Measurements from ENCODE around the gene MARF1. TPM values are rescaled to one million over a fixed set of nuclear protein-coding genes. Genes with fewer than 3 reads are reported as not detected.
"Not testable (repeated sequence)": the region's sequence is repeated elsewhere in the genome, so short reads cannot be mapped to it uniquely, and the experiment has no call there.

Gene MARF1
- total RNA-seq, 1 donor from 2014 or later, result 70.5 TPM

GRCh38 chr16:15572329-15573001 is 70.5 kb downstream of the MARF1 start:
- Mint-ChIP-seq H3K27me3 (ENCODE audit: unreplicated experiment) (peaks cover 2% of the 10 kb centered on the region), H3K36me3 (ENCODE audit: unreplicated experiment) (no peaks in the 10 kb centered on the region), H3K27ac (ENCODE audit: unreplicated experiment) (no peak overlapping the region), H3K4me3 (ENCODE audit: unreplicated experiment) (no peak overlapping the region), H3K9me3 (ENCODE audit: unreplicated experiment) (peaks cover 3% of the 10 kb centered on the region), H3K4me1 (ENCODE audit: low read depth, unreplicated experiment) (peaks cover 7% of the 10 kb centered on the region)
- DNase-seq, result no peak
- TF ChIP-seq CTCF (IDR thresholded peaks at IDR 0.05; ENCODE audit: partially characterized antibody, unreplicated experiment), result no peak

- H3K4me1 Mint-ChIP-seq (ENCODE audit: low read depth, unreplicated experiment), result peaks cover 4% of the 10 kb centered on the region
- no peak overlapping the region for H3K27ac Mint-ChIP-seq (ENCODE audit: unreplicated experiment)
- no peak overlapping the region for H3K4me3 Mint-ChIP-seq (ENCODE audit: unreplicated experiment)
- TF ChIP-seq CTCF (IDR thresholded peaks at IDR 0.05; ENCODE audit: partially characterized antibody, unreplicated experiment), result no peak
- DNase-seq, result no peak
- H3K27me3 Mint-ChIP-seq (ENCODE audit: unreplicated experiment), result peaks cover 2% of the 10 kb centered on the region
- no peaks in the 10 kb centered on the region for H3K36me3 Mint-ChIP-seq (ENCODE audit: unreplicated experiment)
- H3K9me3 Mint-ChIP-seq (ENCODE audit: unreplicated experiment), result peaks cover 4% of the 10 kb centered on the region
Measured at GRCh38 chr16:15571557-15571956, 71.4 kb downstream of the MARF1 start.

- not testable (repeated sequence) for H3K9me3 Mint-ChIP-seq (ENCODE audit: unreplicated experiment); H3K4me3 Mint-ChIP-seq (ENCODE audit: unreplicated experiment); DNase-seq; H3K27me3 Mint-ChIP-seq (ENCODE audit: unreplicated experiment); H3K27ac Mint-ChIP-seq (ENCODE audit: unreplicated experiment); H3K36me3 Mint-ChIP-seq (ENCODE audit: unreplicated experiment); H3K4me1 Mint-ChIP-seq (ENCODE audit: low read depth, unreplicated experiment)
Measured at GRCh38 chr16:15570666-15571065, 72.3 kb downstream of the MARF1 start.

GRCh38 chr16:15567823-15568222 is 75.1 kb downstream of the MARF1 start:
- H3K4me1 Mint-ChIP-seq (ENCODE audit: low read depth, unreplicated experiment), result peaks cover 6% of the 10 kb centered on the region
- H3K4me3 Mint-ChIP-seq (ENCODE audit: unreplicated experiment), result no peak overlapping the region
- peaks cover 3% of the 10 kb centered on the region for H3K27me3 Mint-ChIP-seq (ENCODE audit: unreplicated experiment)
- H3K36me3 Mint-ChIP-seq (ENCODE audit: unreplicated experiment), result no peaks in the 10 kb centered on the region
- no peak for TF ChIP-seq CTCF (IDR thresholded peaks at IDR 0.05; ENCODE audit: partially characterized antibody, unreplicated experiment)
- DNase-seq, result no peak
- H3K27ac Mint-ChIP-seq (ENCODE audit: unreplicated experiment), result no peak overlapping the region
- peaks cover 5% of the 10 kb centered on the region for H3K9me3 Mint-ChIP-seq (ENCODE audit: unreplicated experiment)

- TF ChIP-seq CTCF (IDR thresholded peaks at IDR 0.05; ENCODE audit: partially characterized antibody, unreplicated experiment), result no peak
- Mint-ChIP-seq H3K36me3 (ENCODE audit: unreplicated experiment) (no peaks in the 10 kb centered on the region), H3K4me1 (ENCODE audit: low read depth, unreplicated experiment) (peaks cover 6% of the 10 kb centered on the region), H3K9me3 (ENCODE audit: unreplicated experiment) (peaks cover 5% of the 10 kb centered on the region), H3K4me3 (ENCODE audit: unreplicated experiment) (no peak overlapping the region), H3K27me3 (ENCODE audit: unreplicated experiment) (peaks cover 8% of the 10 kb centered on the region), H3K27ac (ENCODE audit: unreplicated experiment) (no peak overlapping the region)
- no peak for DNase-seq
Measured at GRCh38 chr16:15566095-15566494, 76.9 kb downstream of the MARF1 start.
